Motor neuron (in vitro differentiated cells): ENCODE data around the gene TRIP11. TPM values are rescaled to one million over a fixed set of nuclear protein-coding genes. Genes with fewer than 3 reads are reported as not detected.

ENCODE experiments used
- ATAC-seq, 8 experiments: fragments of 200-7000 bp; cut with Tn5 transposase; replicated peaks in 6 of 8; 2 replicates each; pipeline ENCODE4 v1.8.0; 2021; ENCODE audit warnings: mild to moderate bottlenecking in 8 of 8, moderate library complexity in 8 of 8
- H3K27ac ChIP-seq, 2 donors: fragments of 250-450 bp; sonication (Bioruptor Pico); 2 replicates each; pipeline ENCODE4 v1.9.0; 2021; ENCODE audit warnings: antibody characterized with exemption in 2 of 2, mild to moderate bottlenecking in 2 of 2, moderate library complexity in 1 of 2
- H3K4me1 ChIP-seq, 2 donors: fragments of 250-450 bp; sonication (Bioruptor Pico); replicated peaks in 1 of 2; 2 replicates each; pipeline ENCODE4 v1.6.1; 2021; ENCODE audit warnings: antibody characterized with exemption in 2 of 2, mild to moderate bottlenecking in 2 of 2, moderate library complexity in 1 of 2
- H3K4me3 ChIP-seq, 5 donors: fragments of 250-450 bp; sonication (Bioruptor Pico); 2 replicates each; pipeline ENCODE4 v1.9.0; 2021; ENCODE audit warnings: antibody characterized with exemption in 5 of 5, mild to moderate bottlenecking in 5 of 5, moderate library complexity in 4 of 5
- whole genome bisulfite sequencing, 10 experiments: fragments of 450-650 bp; shearing (Covaris generic); methylation state at CpG; one replicate each; pipeline ENCODE4 v1.0.0; 2022; 5-methylcytosine and 5-hydroxymethylcytosine counted together
- in situ Hi-C, 9 experiments: fragments of 400-800 bp; cut with MboI; loops; one replicate each; pipeline ENCODE4 v1.15.0; 2021; ENCODE audit warnings: low sequenced_read_pairs in 9 of 9, low pct_unique_long_range_greater_than_20kb in 2 of 9; ENCODE audit not compliant: unreplicated experiment in 9 of 9
- total RNA-seq, 8 experiments: library from RNA; unstranded; fragments of 300-600 nt; gene quantifications; 2 replicates each; pipeline versions ENCODE4 v1.2.3 to v1.2.4, GENCODE V29; 2022

The TRIP11 gene
- total RNA-seq, 8 experiments from 2014 or later: 16.8 to 45.2 (median 24.1) TPM

DNA sequence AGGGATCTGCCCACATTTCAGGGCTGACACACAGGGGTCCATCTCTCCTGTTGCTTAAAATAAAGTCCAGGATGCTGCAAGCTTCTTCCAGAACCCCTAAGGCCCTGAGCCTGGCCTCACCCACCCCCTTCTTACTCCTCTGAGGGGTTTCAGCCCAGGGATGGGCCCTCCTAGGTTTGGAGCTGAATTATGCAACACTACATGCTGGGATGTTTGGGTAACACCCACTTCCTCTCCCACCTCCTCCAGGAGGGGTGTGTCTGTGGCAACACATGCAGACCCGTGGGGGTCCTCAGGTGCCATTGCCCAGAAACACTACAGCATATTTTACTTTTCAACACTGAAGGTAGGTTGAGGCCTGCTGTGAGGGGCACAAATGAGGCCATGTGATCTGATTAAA is 97.7 kb downstream of the TRIP11 start:
- WGBS, 10 experiments: 38 to 83% (median 82%) methylated on average over 1 of the region's 1 CpG; no CpG with 5 or more reads in 6 of the 10 experiments
- in situ Hi-C loops: no loop called here
- Histone ChIP-seq H3K27ac (no peak overlapping the region), H3K4me3 (no peak overlapping the region), H3K4me1 (no peaks in the 10 kb centered on the region)
- no peak for ATAC-seq

DNA sequence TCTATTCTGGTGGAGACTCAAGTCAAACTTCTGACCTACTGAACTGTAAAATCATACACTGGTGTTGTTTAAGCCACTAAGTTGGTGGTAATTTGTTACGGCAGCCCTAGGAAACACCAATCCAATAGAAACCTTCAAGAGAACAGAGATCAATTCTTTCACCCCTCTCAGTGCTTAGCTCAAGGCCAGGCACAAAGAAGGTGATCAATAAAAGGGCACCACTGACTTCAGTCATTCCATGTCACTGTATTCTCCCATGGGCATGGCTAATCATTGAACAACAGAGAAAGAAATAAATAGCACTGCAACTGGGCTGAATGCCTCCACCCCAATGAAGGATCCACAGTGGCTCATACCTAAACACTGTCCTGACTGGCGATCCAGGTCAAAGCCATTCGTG is 99.7 kb downstream of the TRIP11 start:
- no peaks in the 10 kb centered on the region for H3K4me1 ChIP-seq
- in situ Hi-C loops: no loop called here
- WGBS, 10 experiments: 83 to 100% (median 88%) methylated on average over 1 to 3 of the region's 3 CpGs; no CpG with 5 or more reads in 3 of the 10 experiments
- no peak for ATAC-seq
- H3K27ac ChIP-seq: no peak overlapping the region
- no peak overlapping the region for H3K4me3 ChIP-seq

DNA sequence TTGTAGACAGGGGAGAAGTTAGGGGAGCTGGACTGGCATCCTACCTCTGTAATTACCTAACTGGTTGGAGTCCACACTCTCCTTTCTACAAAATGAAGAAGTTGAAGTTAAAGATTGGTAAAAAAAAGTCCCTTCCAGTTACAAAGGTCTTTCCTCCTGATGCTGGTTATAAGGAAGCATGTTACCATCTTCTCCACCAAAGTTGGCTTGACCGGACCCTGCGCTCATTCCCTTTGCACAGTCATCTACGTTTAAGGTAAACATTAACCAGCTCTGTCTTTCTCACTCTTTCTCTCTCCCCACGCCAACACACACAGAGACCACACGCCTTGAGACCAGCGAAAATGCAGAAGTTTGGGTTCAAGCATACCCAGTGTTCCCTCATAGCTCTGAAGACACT is 104.3 kb downstream of the TRIP11 start:
- no peak overlapping the region for H3K27ac ChIP-seq
- H3K4me3 ChIP-seq: no peak overlapping the region
- 72 to 79% (median 77%) methylated on average over 3 to 6 of the region's 6 CpGs; no CpG with 5 or more reads in 6 of the 10 experiments for WGBS, 10 experiments
- no peak for ATAC-seq
- no peaks in the 10 kb centered on the region for H3K4me1 ChIP-seq
- in situ Hi-C loops: no loop called here

DNA sequence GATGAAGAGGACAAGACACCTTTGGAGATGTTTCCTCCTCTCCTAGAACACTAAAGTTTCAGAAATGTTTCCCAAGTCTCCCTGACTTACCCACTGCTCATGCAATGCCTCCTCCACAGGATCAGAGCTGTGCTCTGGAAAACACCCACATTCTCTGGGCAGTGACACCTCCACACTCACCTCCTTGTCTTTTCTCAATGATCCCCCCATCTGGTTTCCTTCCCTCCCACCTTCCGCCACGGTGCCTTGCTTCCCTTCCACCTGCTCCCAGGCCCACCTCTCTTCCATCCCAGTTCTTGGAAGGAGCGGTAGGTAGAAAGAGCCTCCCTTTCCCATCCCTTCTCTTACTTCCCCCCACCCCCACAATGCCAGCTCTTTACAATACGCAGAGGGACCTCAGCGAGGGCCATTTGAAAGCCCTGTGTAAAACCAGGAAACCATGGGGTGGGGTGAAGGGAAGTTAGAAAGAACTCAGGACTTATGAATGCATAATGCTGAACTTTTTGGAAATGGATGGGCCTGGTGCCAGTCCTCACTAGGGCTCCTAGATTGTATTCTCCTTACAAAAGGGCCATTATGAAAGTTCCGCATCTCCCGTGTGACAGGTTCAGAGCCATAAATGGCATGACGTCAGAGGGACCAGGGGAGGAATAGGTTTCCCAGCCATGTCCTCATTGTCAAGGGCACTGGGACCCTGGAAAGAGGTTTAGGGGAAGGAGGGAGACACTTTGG is 105.1 kb downstream of the TRIP11 start:
- Histone ChIP-seq H3K27ac (no peak overlapping the region), H3K4me1 (no peaks in the 10 kb centered on the region), H3K4me3 (no peak overlapping the region)
- WGBS, 10 experiments: 30 to 100% (median 77%) methylated on average over 1 to 8 of the region's 8 CpGs; no CpG with 5 or more reads in 4 of the 10 experiments
- in situ Hi-C loops: no loop called here
- peak in 1 of 8 experiments; percentile 40 for ATAC-seq

DNA sequence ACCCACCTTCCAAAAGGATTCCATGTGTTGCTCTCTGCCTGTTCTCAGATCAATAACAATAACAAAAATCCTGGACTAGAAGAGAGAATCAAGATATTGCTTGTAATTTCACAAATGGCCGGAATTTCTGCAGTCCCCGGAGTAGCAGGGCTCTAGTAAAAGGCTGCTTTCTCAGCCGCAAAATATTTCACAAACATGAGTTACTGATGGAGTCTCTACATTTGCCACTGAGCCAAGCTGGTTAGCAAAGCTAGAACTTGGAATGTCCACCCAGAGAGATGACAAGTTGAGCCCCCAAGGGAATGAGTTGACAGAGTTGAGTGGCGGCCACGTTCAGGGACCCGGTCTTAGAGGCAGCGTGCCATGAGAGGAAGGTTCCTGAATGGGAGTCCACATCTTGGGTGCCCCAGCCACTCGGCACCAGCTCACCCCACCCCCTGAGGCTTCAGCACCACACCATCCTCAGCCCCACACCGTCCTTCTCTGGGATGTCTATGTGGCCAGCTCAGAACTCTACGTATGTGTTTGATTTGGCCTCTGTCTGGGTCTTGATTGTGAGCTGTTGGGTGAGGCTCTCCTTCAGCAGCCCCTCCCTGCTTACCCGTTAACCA is 108.3 kb downstream of the TRIP11 start:
- ATAC-seq: no peak

DNA sequence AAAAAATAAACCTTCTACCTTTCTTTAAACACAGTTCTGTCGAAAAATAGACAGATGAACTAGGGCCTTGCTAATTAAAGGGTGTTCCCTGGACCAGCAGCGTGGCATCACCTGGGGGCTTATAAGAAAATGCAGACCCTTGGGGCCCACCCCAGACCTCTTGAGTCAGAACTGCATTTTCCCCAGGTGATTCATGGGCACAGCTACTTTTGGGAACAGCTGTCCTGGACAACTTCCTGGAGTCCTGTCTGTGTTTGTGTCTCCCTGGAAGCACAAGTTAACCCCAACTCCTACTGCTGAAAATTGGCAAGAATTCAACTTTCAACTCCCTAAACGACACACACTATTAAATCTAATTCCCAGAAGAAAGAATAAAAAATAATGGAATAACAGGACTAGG is 110.2 kb downstream of the TRIP11 start:
- ATAC-seq: no peak
- Histone ChIP-seq H3K4me3 (no peak overlapping the region), H3K4me1 (no peaks in the 10 kb centered on the region), H3K27ac (no peak overlapping the region)
- in situ Hi-C loops: no loop called here
- 17 to 94% (median 82%) methylated on average over 1 to 3 of the region's 3 CpGs; no CpG with 5 or more reads in 2 of the 10 experiments for WGBS, 10 experiments

More for the DNA sequence above, 108.3 kb downstream of the TRIP11 start:
- Histone ChIP-seq H3K27ac (no peak overlapping the region), H3K4me1 (no peaks in the 10 kb centered on the region), H3K4me3 (no peak overlapping the region)
- WGBS, 10 experiments: 26 to 96% (median 83%) methylated on average over 2 to 9 of the region's 11 CpGs; no CpG with 5 or more reads in 3 of the 10 experiments
- in situ Hi-C loops: no loop called here

DNA sequence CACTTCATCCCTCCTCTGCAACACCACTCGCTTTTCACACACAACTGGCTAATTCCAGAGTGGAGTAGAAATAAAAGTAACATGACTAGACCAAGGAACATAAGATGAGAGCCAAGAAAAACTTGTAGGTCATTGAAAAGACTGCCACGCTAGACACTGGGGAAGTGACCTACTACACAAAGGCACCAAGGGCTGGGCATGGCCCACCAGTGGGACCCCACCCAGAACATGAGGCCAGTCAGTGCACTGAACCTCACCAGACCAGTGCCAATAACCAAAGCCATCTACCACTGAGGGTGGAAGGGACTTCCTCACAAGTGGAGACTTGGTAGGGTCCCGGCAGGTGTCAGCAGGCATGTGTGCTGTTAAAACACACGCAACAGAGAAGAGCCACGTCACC is 112.1 kb downstream of the TRIP11 start:
- 67 to 97% (median 87%) methylated on average over 2 to 5 of the region's 5 CpGs; no CpG with 5 or more reads in 2 of the 10 experiments for WGBS, 10 experiments
- no peak overlapping the region for H3K27ac ChIP-seq
- ATAC-seq: no peak
- in situ Hi-C loops: no loop called here
- no peak overlapping the region for H3K4me3 ChIP-seq
- no peaks in the 10 kb centered on the region for H3K4me1 ChIP-seq

DNA sequence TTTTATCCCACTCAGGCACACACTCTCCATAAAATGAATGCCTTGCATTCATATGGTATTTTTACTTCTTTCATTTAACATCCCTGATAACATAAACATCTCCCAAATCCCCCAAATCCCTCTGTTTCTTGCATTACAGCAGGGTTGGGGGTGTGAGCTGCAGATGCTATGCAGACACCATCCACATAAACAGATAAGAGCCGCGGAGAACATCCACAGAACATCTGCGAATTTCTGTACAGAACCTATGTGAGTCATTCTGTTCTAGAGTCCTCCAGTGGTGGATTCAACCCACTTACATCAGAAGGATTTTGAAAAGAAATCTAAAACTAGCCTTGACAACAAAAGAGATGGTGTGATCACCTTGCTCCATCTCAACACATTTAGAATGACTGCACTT is 112.7 kb downstream of the TRIP11 start:
- Histone ChIP-seq H3K27ac (no peak overlapping the region), H3K4me3 (no peak overlapping the region), H3K4me1 (no peaks in the 10 kb centered on the region)
- in situ Hi-C loops: no loop called here
- no peak for ATAC-seq
- 60 to 90% (median 80%) methylated on average over 1 to 3 of the region's 3 CpGs; no CpG with 5 or more reads in 5 of the 10 experiments for WGBS, 10 experiments

DNA sequence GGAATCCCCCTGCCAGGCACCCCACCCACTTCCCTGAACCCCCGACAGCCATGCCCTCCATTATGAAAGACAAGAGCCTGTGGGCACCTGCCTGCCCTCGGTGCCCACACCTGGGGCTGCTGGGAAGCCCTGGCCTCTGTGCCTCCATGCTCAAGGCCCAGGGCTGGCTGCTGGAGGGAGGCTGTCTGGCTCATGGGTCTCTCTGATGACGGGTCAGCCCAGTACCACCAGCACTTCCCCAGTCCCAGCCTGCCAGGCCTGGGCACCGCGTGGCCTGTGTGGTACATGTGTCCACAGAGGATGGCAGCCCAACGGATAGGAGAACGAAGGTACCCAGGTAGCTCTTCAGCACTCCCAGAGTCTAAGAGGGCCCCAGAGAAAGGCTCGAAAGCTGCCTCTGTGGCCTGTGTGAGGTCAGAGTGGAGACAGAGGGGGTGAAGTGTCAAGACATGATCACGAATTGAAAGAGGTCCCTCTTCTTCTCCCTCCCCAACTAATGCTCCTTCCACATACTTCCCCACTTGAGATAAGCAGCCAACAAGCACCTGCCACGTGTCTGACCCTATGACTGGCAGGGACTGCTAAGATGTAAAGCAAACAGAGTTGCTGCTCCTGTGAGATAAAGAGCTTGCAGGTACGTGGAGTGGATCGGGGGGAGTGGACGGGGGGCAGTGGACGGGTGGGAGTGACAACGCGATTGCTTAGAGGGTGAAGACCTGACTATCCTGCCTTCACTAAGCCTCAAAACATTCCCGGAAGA is 113.5 kb downstream of the TRIP11 start:
- 60 to 92% (median 81%) methylated on average over 2 to 8 of the region's 17 CpGs; no CpG with 5 or more reads in 6 of the 10 experiments for WGBS, 10 experiments
- Histone ChIP-seq H3K27ac (no peak overlapping the region), H3K4me1 (no peaks in the 10 kb centered on the region), H3K4me3 (no peak overlapping the region)
- in situ Hi-C loops: no loop called here
- ATAC-seq: no peak

DNA sequence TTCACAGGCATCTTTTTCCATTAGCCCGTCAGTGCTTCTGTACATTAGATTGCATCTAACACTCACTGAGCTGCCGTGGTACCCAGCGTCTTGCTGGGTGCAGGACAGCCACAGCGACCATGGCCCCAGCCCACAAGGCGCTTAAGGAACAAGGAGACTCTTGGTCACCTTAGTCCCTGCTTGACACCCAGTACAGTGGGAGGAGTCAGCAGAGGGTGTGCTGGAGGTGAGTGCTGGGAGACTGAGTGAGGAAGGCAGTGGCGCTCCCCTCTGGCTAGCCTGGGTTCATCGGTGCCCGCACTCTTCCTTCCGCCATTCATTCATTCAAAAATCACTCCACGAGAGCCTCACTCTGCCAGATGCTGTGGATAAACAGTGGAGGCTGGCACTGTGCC is 114.1 kb downstream of the TRIP11 start:
- Histone ChIP-seq H3K27ac (no peak overlapping the region), H3K4me1 (no peaks in the 10 kb centered on the region), H3K4me3 (no peak overlapping the region)
- ATAC-seq: peak in 1 of 8 experiments; percentile 1
- in situ Hi-C loops: no loop called here
- 100% methylated on average over 1 of the region's 10 CpGs; no CpG with 5 or more reads in 9 of the 10 experiments for WGBS, 10 experiments

DNA sequence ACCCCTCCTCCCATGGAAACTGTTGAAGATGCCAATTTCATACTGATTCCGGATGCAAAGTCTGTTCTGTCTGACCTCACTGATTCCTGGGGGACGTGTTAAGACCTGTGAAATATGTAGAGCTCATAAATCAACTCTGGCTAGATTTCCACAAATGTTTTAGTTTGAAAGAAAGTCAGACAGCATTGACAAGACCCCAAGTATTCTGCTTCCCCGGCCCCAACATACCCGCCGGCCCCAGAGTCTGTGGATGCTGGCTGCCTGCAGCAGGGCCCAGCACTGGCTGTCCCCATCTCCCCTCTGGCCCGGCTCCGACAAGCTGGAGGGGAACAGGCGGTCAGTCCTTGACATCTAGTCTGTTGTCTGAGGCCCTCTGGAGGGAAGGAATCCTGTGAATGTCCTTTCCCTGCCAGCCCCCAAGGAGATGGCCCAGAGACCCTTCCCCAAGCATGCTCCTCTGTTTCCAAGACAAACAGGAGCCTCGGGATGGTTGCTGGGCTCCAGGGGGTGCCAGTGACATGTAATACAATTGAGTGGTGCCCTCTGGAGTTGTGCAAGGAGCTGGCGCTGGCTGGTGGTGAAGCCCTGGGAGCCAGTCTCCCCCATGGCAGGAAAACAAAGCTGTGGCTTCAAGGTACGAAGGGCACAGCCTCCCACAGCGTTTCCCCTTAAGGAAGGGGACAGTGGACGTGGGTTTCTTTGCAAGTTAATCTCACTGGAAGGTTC is 114.7 kb downstream of the TRIP11 start:
- Histone ChIP-seq H3K27ac (no peak overlapping the region), H3K4me1 (no peaks in the 10 kb centered on the region), H3K4me3 (no peak overlapping the region)
- 19 to 81% (median 62%) methylated on average over 2 to 7 of the region's 13 CpGs; no CpG with 5 or more reads in 2 of the 10 experiments for WGBS, 10 experiments
- ATAC-seq: peak in 3 of 8 experiments; percentile 25 to 90 (median 58)
- in situ Hi-C loops: no loop called here

DNA sequence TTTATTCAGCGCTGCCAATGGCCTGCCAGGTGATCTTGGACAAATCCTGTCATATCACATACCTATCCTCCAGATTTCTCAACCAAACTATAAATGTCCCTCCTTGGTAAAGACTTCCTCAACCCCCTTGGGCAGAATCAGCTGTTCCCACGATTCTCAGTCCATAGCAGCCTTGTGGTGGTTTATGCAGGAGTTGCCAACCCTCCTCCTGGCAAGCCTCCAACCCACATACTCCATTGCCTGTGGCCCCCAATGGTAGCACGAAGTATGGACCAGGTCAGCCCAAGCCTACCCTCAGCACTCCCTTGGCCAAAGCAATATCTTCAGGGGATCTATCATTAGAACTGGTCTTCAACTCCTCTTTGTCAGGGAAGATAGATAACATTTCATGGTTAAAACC is 119.3 kb downstream of the TRIP11 start:
- in situ Hi-C loops: loop anchor here in 1 of 9 experiments (25.0 kb wide), 1 partner anchor 258 kb away; no protein-coding TSS in a partner anchor
- no peak for ATAC-seq
- WGBS, 10 experiments: 30 to 80% (median 65%) methylated on average over 1 to 3 of the region's 3 CpGs; no CpG with 5 or more reads in 4 of the 10 experiments
- Histone ChIP-seq H3K4me1 (peaks cover 0 to 5% of the 10 kb centered on the region in 2 donors), H3K27ac (no peak overlapping the region), H3K4me3 (no peak overlapping the region)
